Measurements from ENCODE around the gene GUCY1A1. TPM values are rescaled to one million over a fixed set of nuclear protein-coding genes. Genes with fewer than 3 reads are reported as not detected.

The GUCY1A1 gene
- polyA plus RNA-seq, 3 donors, result 69.3 to 90.2 (median 88.3) TPM

- no peak for DNase-seq (ENCODE audit: low read depth in 3 of 3, low spot score in 2 of 3)
Measured at GRCh38 chr4:155724731-155725130, 58.1 kb downstream of the GUCY1A1 start.

- DNase-seq (ENCODE audit: low read depth in 3 of 3, low spot score in 2 of 3), result no peak
Measured at GRCh38 chr4:155734065-155734464, 67.4 kb downstream of the GUCY1A1 start.

DNA sequence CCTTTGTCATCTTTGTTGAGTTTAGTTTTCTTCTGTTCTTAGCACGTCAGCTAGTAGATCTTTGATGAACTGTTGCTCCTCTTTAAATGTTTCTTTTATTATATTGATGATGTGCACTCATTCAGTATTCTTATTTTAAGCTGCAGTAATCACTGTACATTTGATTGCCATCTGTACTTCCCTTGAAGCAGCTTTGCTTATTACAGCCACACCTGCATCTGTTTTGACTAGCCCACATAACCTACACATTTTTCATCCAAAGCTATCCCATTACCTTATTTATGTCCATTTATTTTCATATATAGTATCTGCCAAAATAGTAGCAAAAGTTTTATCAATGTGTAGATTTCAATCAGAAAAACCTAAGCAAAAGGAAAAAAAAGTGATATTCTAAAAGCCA lies 68.3 kb downstream of the GUCY1A1 start:
- DNase-seq (ENCODE audit: low read depth in 3 of 3, low spot score in 2 of 3), result no peak

DNA sequence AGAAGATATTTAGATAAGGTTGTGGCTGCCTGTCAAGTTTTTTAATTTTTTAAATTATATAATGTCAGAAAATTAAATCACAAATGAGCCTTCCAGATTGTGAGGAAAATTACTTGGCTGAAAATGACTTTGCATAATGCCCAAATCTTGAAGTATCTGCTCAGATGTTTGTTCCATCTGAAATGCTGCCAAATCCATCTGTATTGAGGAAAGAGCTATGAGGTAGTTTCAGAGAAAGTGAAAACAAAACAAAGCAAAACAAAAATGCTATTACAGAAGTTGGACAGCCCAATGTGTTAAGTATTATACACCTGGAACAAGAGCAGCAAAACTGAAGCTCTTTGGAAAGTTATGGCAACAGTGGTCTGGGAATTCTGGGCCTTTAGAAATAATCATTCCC lies 68.8 kb downstream of the GUCY1A1 start:
- DNase-seq (ENCODE audit: low read depth in 3 of 3, low spot score in 2 of 3), result no peak

GRCh38 chr4:155738548-155738947 lies 71.9 kb downstream of the GUCY1A1 start:
- no peak for DNase-seq (ENCODE audit: low read depth in 3 of 3, low spot score in 2 of 3)

DNA sequence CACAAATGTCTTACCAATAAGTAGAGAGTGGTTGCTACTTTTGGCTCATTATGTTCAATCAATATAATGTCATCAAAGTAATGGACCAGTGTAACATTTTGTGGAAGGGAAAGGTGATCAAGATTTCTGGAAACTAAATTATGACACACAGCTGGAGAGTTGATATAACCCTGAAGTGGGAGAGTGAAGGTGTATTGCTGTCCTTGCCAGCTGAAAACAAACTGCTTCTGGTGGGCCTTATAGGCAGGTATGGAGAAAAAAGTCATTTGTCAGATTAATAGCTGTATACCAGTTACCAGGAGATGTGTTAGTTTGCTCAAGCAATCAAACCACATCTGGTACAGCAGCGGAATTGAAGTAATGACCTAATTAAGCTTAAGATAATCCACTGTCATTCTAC lies 74.9 kb downstream of the GUCY1A1 start:
- no peak for DNase-seq (ENCODE audit: low read depth in 3 of 3, low spot score in 2 of 3)

- DNase-seq (ENCODE audit: low read depth in 3 of 3, low spot score in 2 of 3), result no peak
Measured at GRCh38 chr4:155742310-155743015, 75.8 kb downstream of the GUCY1A1 start.

DNA sequence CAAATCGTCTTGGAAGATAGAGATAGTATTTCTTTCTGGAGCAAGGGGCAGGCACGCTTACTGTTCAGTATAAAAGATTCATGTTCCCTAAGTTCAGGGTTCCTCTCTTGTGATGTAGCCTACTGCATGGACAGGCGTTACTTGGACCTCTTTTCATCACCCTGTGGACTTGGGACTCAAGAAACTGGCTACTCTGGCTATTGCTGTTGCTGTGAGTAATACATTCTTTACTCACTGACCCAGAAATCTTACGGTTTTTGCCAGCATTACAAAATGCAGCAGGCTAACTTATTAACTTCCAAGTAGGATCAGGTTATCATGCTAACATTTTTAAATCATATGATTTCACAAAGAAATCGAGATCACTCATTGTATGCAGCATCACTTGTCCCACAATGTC lies 79.3 kb downstream of the GUCY1A1 start:
- DNase-seq (ENCODE audit: low read depth in 3 of 3, low spot score in 2 of 3), result no peak

- no peak for DNase-seq (ENCODE audit: low read depth in 3 of 3, low spot score in 2 of 3)
Measured at GRCh38 chr4:155748039-155748438, 81.4 kb downstream of the GUCY1A1 start.

DNA sequence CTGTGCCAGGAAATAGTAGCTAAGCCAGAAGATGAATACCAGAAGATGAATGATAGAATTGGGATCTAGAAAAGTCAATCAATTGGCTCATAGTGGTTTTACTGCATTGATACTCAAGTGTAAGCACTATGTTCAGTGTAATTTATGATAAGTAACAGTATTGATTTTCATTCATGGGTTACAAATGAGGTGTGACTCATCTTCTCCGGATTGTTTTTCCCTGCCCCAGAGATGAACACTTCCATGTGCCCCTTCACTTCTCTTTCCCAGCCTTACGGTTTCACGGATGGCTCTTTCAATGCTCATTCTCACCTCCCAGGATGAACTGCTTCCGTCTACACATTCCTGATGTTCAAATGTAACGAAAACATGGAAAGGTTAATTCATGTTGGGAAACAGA lies 82.4 kb downstream of the GUCY1A1 start:
- DNase-seq (ENCODE audit: low read depth in 3 of 3, low spot score in 2 of 3), result no peak

- DNase-seq (ENCODE audit: low read depth in 3 of 3, low spot score in 2 of 3), result no peak
Measured at GRCh38 chr4:155751569-155751968, 84.9 kb downstream of the GUCY1A1 start.

DNA sequence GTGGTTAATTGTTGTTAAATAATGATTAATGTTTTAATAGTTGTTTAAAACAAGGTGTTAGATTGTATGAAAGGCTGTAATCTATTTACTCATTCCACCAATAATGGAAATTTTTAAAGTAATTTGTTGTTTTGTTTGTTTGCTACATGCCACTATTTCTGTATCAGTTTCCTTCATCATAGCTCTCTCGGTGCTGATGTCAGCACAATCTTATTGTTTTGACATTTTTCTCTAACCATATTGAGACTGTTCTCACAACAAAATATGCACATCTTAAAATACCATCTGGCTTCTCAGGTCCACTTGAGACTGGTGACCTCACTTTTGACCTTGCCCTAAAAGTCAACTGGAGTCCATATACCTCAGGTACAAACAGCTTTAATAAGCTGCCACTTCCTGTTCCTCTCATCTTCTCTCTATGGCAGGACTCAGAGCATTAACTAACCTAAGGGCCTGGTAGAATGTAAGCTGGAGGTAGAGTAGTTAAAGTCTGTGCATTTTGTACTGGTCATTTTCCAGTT lies 91.2 kb downstream of the GUCY1A1 start:
- DNase-seq (ENCODE audit: low read depth in 3 of 3, low spot score in 2 of 3), result no peak

- DNase-seq (ENCODE audit: low read depth in 3 of 3, low spot score in 2 of 3), result peak; percentile 85 to 89 (median 85)
Measured at GRCh38 chr4:155758481-155759371, 92.1 kb downstream of the GUCY1A1 start, which contains the start of gene GUCY1B1. Gene GUCY1B1, plus strand, starts transcription at chr4:155759021. Its CDS starts 120 bp downstream, at chr4:155759141.

GRCh38 chr4:155759372-155760252 lies 93.0 kb downstream of the GUCY1A1 start:
- no peak for DNase-seq (ENCODE audit: low read depth in 3 of 3, low spot score in 2 of 3)

DNA sequence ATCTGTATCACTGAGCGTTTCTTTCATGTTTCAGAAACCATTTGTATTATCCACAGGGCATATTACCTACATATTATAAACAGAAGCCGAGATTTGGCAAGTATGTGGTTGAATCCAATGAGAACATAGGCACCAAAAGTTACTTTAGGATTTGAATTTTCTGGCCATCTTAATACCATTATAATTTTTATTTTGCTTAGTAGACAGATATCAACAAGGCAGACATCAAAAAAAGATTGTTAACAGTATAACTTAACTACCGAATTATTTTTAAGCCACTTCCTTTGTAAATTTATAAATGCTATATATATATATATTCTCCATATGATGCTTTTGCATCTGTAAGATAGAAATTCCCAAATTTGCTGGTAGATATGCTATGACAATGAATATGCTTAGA lies 94.4 kb downstream of the GUCY1A1 start:
- DNase-seq (ENCODE audit: low read depth in 3 of 3, low spot score in 2 of 3), result no peak

DNA sequence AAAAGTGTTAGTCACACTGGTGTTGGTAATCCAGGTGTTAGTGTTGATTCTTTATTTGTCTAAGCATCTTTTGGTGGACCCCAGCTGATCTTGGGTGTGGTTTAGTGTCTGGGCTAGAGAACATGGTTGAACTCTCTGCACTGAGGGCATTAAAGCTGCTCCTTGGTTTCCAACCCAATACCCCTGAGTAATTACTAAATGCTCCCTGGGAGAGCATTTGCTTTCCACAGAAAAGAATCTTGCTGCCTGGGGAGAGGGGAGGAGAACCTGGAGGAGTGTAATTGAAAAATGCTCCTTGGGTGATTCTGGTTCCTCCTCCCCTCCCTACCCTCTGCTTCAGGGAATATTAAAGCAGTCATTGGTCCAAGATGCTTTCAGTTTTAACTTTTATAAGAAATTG lies 95.3 kb downstream of the GUCY1A1 start:
- DNase-seq (ENCODE audit: low read depth in 3 of 3, low spot score in 2 of 3), result no peak

GRCh38 chr4:155762334-155762733 lies 95.7 kb downstream of the GUCY1A1 start:
- DNase-seq (ENCODE audit: low read depth in 3 of 3, low spot score in 2 of 3), result no peak

DNA sequence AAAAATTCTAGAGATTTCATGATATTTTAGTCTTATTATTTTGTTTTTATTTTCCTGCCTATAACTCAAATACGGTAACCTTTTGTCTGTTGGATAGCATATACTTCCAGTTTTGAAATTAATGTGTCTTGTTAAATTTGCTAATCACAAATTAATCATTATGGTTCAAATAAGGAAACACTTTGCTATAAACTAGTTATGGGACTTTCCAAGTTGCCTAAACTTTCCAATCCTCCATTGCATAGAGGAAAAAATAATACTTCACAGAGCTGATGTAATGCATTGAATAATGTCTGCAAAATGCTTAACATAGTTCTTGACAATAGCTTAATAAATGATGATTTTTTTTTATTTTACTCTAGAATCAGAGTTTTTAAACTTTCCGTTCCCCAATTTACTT lies 96.9 kb downstream of the GUCY1A1 start:
- no peak for DNase-seq (ENCODE audit: low read depth in 3 of 3, low spot score in 2 of 3)

GRCh38 chr4:155765149-155765548 lies 98.5 kb downstream of the GUCY1A1 start:
- DNase-seq (ENCODE audit: low read depth in 3 of 3, low spot score in 2 of 3), result no peak

DNA sequence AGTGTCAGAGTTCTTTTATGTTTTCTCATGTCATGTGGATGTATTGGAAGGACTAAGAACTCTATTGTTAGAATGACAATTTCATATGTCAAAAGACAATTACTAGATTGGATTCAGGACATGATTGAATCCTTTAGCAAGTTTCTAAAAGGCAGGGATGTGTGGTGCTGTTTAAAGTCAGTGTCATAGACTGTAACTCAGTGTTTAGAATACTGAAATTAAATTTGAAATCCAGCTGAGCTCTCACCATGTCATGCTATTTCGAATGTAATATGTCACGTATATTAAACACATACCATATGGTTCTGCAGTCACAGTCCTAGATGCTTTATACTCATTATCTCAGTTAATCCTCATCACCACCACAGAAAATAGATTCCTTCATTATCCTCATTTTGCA lies 100.0 kb downstream of the GUCY1A1 start:
- no peak for DNase-seq (ENCODE audit: low read depth in 3 of 3, low spot score in 2 of 3)

- DNase-seq (ENCODE audit: low read depth in 3 of 3, low spot score in 2 of 3), result no peak
Measured at GRCh38 chr4:155768370-155768769, 101.7 kb downstream of the GUCY1A1 start.

Measured in right renal cortex interstitium (tissue), 3 donors.